H9 (cell line): ENCODE data around the gene NUP210L. TPM values are rescaled to one million over a fixed set of nuclear protein-coding genes. Genes with fewer than 3 reads are reported as not detected.

Experiments
- DNase-seq: peaks from one replicate; pipeline ENCODE4 v3.0.0-alpha.2; 2017
- H2AFZ ChIP-seq: one replicate; pipeline ENCODE4 v1.6.1; 2013; ENCODE audit warnings: mild to moderate bottlenecking, low read length, control low read depth, moderate library complexity
- H2AK5ac ChIP-seq: 2 replicates; pipeline ENCODE4 v1.6.1; 2013; ENCODE audit warnings: low read length, control low read depth, mixed read lengths; ENCODE audit not compliant: insufficient read length
- H2BK120ac ChIP-seq: one replicate; pipeline ENCODE4 v1.6.1; 2013; ENCODE audit warnings: low read depth, mild to moderate bottlenecking, low read length, control low read depth, inconsistent platforms; ENCODE audit not compliant: poor library complexity, severe bottlenecking
- H2BK12ac ChIP-seq: 2 replicates; pipeline ENCODE4 v1.6.1; 2013; ENCODE audit warnings: low read length, control low read depth, mixed read lengths, low read depth; ENCODE audit not compliant: insufficient read length
- H2BK15ac ChIP-seq: 2 replicates; pipeline ENCODE4 v1.6.1; 2013; ENCODE audit warnings: low read depth, low read length, control low read depth
- H2BK20ac ChIP-seq: one replicate; pipeline ENCODE4 v1.6.1; 2013; ENCODE audit warnings: low read depth, mild to moderate bottlenecking, low read length, control low read depth, inconsistent platforms; ENCODE audit not compliant: poor library complexity, severe bottlenecking
- H2BK5ac ChIP-seq: 2 replicates; pipeline ENCODE4 v1.6.1; 2013; ENCODE audit warnings: low read length, control low read depth, mixed read lengths; ENCODE audit not compliant: insufficient read length
- H3K14ac ChIP-seq: 2 replicates; pipeline ENCODE4 v1.6.1; 2013; ENCODE audit warnings: low read length, control low read depth; ENCODE audit not compliant: insufficient read depth
- H3K18ac ChIP-seq: 2 replicates; pipeline ENCODE4 v1.6.1; 2013; ENCODE audit warnings: low read depth, mild to moderate bottlenecking, mixed read lengths, low read length, control low read depth; ENCODE audit not compliant: insufficient read length
- H3K23ac ChIP-seq: 2 replicates; pipeline ENCODE4 v1.6.1; 2013; ENCODE audit warnings: low read length, control low read depth, mixed read lengths, low read depth; ENCODE audit not compliant: insufficient read length
- H3K23me2 ChIP-seq: 2 replicates; pipeline ENCODE4 v1.6.1; 2013; ENCODE audit warnings: low read depth, mild to moderate bottlenecking, mixed read lengths, low read length, control low read depth; ENCODE audit not compliant: insufficient read length, poor library complexity, severe bottlenecking
- H3K27ac ChIP-seq: 2 replicates; pipeline ENCODE4 v1.5.1; 2013; ENCODE audit warnings: low read length, control low read depth, mixed read lengths, low read depth; ENCODE audit not compliant: insufficient read length
- H3K27me3 ChIP-seq: 2 replicates; pipeline ENCODE4 v1.6.1; 2013; ENCODE audit warnings: low read length, control low read depth, inconsistent platforms; ENCODE audit not compliant: insufficient read depth
- H3K4ac ChIP-seq: 2 replicates; pipeline ENCODE4 v1.6.1; 2013; ENCODE audit warnings: low read depth, mild to moderate bottlenecking, control low read depth, inconsistent platforms, low read length, moderate library complexity
- H3K4me1 ChIP-seq: 2 replicates; pipeline ENCODE4 v1.6.1; 2013; ENCODE audit warnings: low read length, control low read depth, inconsistent platforms; ENCODE audit not compliant: insufficient read depth
- H3K4me2 ChIP-seq: 2 replicates; pipeline ENCODE4 v1.6.1; 2013; ENCODE audit warnings: low read length, control low read depth, mixed read lengths; ENCODE audit not compliant: insufficient read length, insufficient read depth
- H3K56ac ChIP-seq: 2 replicates; pipeline ENCODE4 v1.6.1; 2013; ENCODE audit warnings: low read depth, mild to moderate bottlenecking, mixed read lengths, low read length, control low read depth; ENCODE audit not compliant: insufficient read length
- H3K79me1 ChIP-seq: 2 replicates; pipeline ENCODE4 v1.6.1; 2013; ENCODE audit warnings: low read depth, mild to moderate bottlenecking, moderate library complexity, low read length, control low read depth, inconsistent platforms; ENCODE audit not compliant: insufficient read depth, poor library complexity, severe bottlenecking
- H3K79me2 ChIP-seq: 2 replicates; pipeline ENCODE4 v1.6.1; 2013; ENCODE audit warnings: low read length, control low read depth, inconsistent platforms; ENCODE audit not compliant: insufficient read depth
- H3K9ac ChIP-seq: 2 replicates; pipeline ENCODE4 v1.6.1; 2013; ENCODE audit warnings: low read length, control low read depth, mixed read lengths; ENCODE audit not compliant: insufficient read length; ENCODE audit errors: extremely low read depth
- H3K9me3 ChIP-seq: one replicate; pipeline ENCODE4 v1.6.1; 2013; ENCODE audit warnings: low read depth, low read length, inconsistent platforms; ENCODE audit not compliant: control insufficient read depth
- H3T11ph ChIP-seq: one replicate; pipeline ENCODE4 v1.6.1; 2013; ENCODE audit warnings: mild to moderate bottlenecking, low read length, control low read depth, inconsistent platforms
- H4K20me1 ChIP-seq: one replicate; pipeline ENCODE4 v1.6.1; 2013; ENCODE audit not compliant: control insufficient read depth, insufficient read length, insufficient read depth
- H4K5ac ChIP-seq: 2 replicates; pipeline ENCODE4 v1.6.1; 2013; ENCODE audit warnings: low read depth, mild to moderate bottlenecking, mixed read lengths, low read length, control low read depth; ENCODE audit not compliant: insufficient read length
- H4K8ac ChIP-seq: replicated peaks from 2 replicates; pipeline ENCODE4 v1.6.1; 2013; ENCODE audit warnings: low read length, control low read depth, mixed read lengths, low read depth; ENCODE audit not compliant: insufficient read length
- H4K91ac ChIP-seq: 2 replicates; pipeline ENCODE4 v1.6.1; 2013; ENCODE audit warnings: low read depth, mild to moderate bottlenecking, moderate library complexity, mixed read lengths, low read length, control low read depth; ENCODE audit not compliant: insufficient read length
- H3K27ac Mint-ChIP-seq, 3 experiments: 2 replicates in 2 of 3; 3 replicates in 1 of 3; pipeline ENCODE4 v1.8.0; 2020 to 2021; ENCODE audit warnings: mixed read lengths in 3 of 3, mild to moderate bottlenecking in 1 of 3, moderate library complexity in 1 of 3
- H3K27me3 Mint-ChIP-seq: 2 replicates; pipeline ENCODE4 v1.8.0; 2021; ENCODE audit warnings: low read depth, mild to moderate bottlenecking, moderate library complexity, mixed read lengths
- H3K36me3 Mint-ChIP-seq, 3 experiments: 2 replicates in 2 of 3; 3 replicates in 1 of 3; pipeline ENCODE4 v1.8.0; 2020 to 2021; ENCODE audit warnings: low read depth in 3 of 3, mixed read lengths in 3 of 3; ENCODE audit not compliant: insufficient read depth in 1 of 3
- H3K4me1 Mint-ChIP-seq, 2 experiments: 2 replicates each; pipeline ENCODE4 v1.8.0; 2020; ENCODE audit warnings: mixed read lengths in 2 of 2
- H3K4me3 Mint-ChIP-seq, 2 experiments: 2 replicates in 1 of 2; 3 replicates in 1 of 2; pipeline ENCODE4 v1.8.0; 2020 to 2021; ENCODE audit warnings: mild to moderate bottlenecking in 2 of 2, mixed read lengths in 2 of 2, moderate library complexity in 1 of 2
- H3K9me3 Mint-ChIP-seq, 2 experiments: 2 replicates in 1 of 2; 3 replicates in 1 of 2; pipeline ENCODE4 v1.8.0; 2020; ENCODE audit warnings: mild to moderate bottlenecking in 2 of 2, mixed read lengths in 2 of 2, moderate library complexity in 1 of 2
- WGBS: extraction: QIAGEN DNeasy Blood & Tissue Kit; methylation state at CpG from one replicate; pipeline ENCODE4 v1.1.7; 2013; ENCODE audit warnings: missing lambda C conversion rate, low lambda C conversion rate, mixed read lengths; ENCODE audit not compliant: insufficient read length; ENCODE audit errors: extremely low coverage; 5-methylcytosine and 5-hydroxymethylcytosine counted together
- total RNA-seq: library from RNA; stranded (reverse); gene quantifications from 2 replicates; pipeline ENCODE4 v1.2.1, GENCODE V29; 2021
- TF ChIP-seq, protein P1 (sequence below): fragments of 200-600 bp; sonication (generic); conservative IDR thresholded peaks from 3 replicates; pipeline ENCODE4 v1.8.0; 2021; ENCODE audit warnings: antibody characterized with exemption, mild to moderate bottlenecking

NUP210L gene
- total RNA-seq, 1 experiment from 2014 or later = 0.04 TPM

DNA sequence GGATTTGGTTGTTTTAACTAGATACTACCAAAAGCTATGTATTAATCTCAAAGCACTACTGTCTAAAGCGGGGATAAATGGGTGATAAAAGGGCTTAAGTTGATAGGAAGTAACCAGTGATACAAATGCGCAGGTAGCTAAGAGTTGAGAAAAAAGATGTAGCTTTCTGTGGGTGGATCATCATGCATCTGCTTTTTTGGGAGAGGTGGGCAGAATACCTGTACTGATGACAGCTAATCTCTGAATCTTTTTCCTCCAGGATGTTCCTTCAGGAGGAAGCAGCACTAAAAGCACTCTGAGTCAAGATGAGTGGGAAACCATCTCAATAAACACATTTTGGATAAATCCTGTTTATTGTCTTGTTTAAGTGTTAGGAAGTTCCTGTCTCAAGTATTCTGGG lies 163.1 kb downstream of the NUP210L start:
- peaks cover 38 to 51% (median 49%) of the 10 kb centered on the region in 3 experiments for H3K36me3 Mint-ChIP-seq

More for the DNA sequence above, 163.1 kb downstream of the NUP210L start:
- H2BK20ac ChIP-seq = no peak overlapping the region
- no peaks in the 10 kb centered on the region for H3K9me3 ChIP-seq
- H2BK120ac ChIP-seq = no peak overlapping the region
- H3K27ac ChIP-seq = peak overlapping the region; percentile 82
- peaks cover 4% of the 10 kb centered on the region for H3K79me1 ChIP-seq
- H3K9ac ChIP-seq = peak overlapping the region; percentile 61
- H3K27me3 ChIP-seq = no peaks in the 10 kb centered on the region
- no peak overlapping the region for H2BK12ac ChIP-seq
- Mint-ChIP-seq H3K4me1 (peaks cover 15 to 18% of the 10 kb centered on the region in 2 experiments), H3K27me3 (peaks cover 2% of the 10 kb centered on the region; the same call in 1 of the 2 replicates), H3K9me3 (peaks cover 0 to 3% of the 10 kb centered on the region in 2 experiments; a peak in 3 of 5 replicates), H3K4me3 (peak overlapping the region; percentile 96 to 97), H3K27ac (peak overlapping the region; percentile 99 to 100 (median 99); a peak in 6 of 7 replicates)
- H3K23me2 ChIP-seq = no peaks in the 10 kb centered on the region
- no peak overlapping the region for H3K23ac ChIP-seq
- H2BK5ac ChIP-seq = no peak overlapping the region
- H4K8ac ChIP-seq = no peak overlapping the region
- H3K79me2 ChIP-seq = peaks cover 3% of the 10 kb centered on the region; the same call in 1 of the 2 replicates
- peak overlapping the region; percentile 91 for H3K4me2 ChIP-seq
- H3K4me1 ChIP-seq = no peaks in the 10 kb centered on the region
- no peak overlapping the region for H3T11ph ChIP-seq
- no peak overlapping the region for H3K18ac ChIP-seq
- H4K91ac ChIP-seq = no peak overlapping the region
- H3K4ac ChIP-seq = no peak overlapping the region
- H4K5ac ChIP-seq = no peak overlapping the region
- no peaks in the 10 kb centered on the region for H4K20me1 ChIP-seq
- no peak overlapping the region for H3K14ac ChIP-seq
- DNase-seq = no peak
- no peak overlapping the region for H2AK5ac ChIP-seq
- no peak overlapping the region for H2BK15ac ChIP-seq
- H3K56ac ChIP-seq = no peak overlapping the region
- WGBS = no CpG with 5 or more reads among the region's 2 CpGs
- TF ChIP-seq, protein P1, sequence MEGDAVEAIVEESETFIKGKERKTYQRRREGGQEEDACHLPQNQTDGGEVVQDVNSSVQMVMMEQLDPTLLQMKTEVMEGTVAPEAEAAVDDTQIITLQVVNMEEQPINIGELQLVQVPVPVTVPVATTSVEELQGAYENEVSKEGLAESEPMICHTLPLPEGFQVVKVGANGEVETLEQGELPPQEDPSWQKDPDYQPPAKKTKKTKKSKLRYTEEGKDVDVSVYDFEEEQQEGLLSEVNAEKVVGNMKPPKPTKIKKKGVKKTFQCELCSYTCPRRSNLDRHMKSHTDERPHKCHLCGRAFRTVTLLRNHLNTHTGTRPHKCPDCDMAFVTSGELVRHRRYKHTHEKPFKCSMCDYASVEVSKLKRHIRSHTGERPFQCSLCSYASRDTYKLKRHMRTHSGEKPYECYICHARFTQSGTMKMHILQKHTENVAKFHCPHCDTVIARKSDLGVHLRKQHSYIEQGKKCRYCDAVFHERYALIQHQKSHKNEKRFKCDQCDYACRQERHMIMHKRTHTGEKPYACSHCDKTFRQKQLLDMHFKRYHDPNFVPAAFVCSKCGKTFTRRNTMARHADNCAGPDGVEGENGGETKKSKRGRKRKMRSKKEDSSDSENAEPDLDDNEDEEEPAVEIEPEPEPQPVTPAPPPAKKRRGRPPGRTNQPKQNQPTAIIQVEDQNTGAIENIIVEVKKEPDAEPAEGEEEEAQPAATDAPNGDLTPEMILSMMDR = no peak
- no peak overlapping the region for H2AFZ ChIP-seq
